GM19397 (cell line): ENCODE measurements around the gene IGFLR1.

Experiments used
- ATAC-seq: cut with Tn5 transposase; IDR thresholded peaks from one replicate; pipeline ENCODE4 v1.9.1; 2021; ENCODE audit warnings: mild to moderate bottlenecking, moderate library complexity; ENCODE audit not compliant: unreplicated experiment

IGFLR1 gene

DNA sequence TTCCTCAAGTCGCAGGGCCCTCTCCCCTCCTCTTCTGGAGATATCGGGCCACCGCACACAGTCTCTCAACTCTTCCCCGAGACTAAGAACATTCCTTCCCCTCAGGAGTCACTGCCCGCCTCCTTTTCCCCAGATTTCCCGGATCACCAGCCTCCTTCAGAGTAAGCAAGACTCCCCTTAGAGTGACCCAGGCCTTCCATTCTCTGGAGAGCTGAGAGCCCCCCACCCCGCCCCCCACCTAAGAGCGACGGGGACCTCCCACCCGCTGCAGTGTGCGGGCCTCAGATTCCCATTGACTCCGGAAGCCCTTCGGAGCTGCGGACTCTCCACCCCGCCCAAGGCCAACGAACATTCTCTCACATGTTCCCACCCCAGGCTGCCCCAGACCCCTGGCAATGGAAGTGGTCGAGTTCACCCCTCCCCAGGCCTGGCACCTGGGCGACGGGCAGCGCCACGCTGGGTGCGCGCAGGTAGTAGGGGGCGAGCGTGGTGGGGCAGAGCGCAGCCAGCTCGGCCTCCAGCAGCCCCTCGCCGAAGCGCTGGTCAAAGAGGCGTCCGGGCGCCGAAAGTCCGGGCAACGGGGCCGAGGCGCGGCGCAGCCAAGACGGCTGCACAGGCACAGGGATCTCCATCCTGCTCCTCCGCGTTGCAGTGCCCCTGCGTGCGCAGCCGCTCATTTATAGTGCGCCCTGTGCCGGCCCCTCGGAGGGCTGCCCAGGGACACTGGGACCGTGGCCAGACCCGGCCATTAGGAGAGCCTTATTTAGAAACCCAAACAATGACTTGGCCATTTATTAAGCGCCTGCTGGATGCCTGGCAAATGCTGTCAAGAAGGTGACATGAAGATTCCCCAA is 14.4 kb upstream of the IGFLR1 start, which contains the start of gene HSPB6:
Gene HSPB6 (minus strand): TSS at position 653 of the 854 bp plus-strand sequence. CDS start 21 bp downstream, at position 632.
- ATAC-seq = no peak

GRCh38 chr19:35755550-35756376 is 13.5 kb upstream of the IGFLR1 start:
- ATAC-seq = no peak

DNA sequence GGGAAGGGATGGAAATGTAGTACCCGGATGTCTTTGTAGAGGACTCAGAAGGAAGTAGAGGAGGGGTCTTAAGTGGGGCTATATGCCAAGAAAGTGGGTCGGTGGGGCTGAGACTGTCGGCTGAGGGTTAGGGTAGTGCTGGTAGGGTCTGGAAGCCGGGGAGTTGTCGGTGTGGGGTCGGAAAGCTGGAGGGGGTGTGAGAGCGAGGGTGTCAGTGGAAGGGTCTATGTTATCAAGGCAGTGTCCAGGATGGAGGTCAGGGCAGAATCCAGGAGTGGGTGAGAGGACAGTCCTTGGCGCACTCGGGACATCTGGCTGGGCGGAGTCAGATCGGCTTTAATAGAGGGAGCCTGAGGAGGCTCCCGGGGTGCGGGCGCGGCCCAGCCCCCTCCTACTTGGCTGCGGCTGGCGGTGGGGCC is 12.9 kb upstream of the IGFLR1 start:
- no peak for ATAC-seq

DNA sequence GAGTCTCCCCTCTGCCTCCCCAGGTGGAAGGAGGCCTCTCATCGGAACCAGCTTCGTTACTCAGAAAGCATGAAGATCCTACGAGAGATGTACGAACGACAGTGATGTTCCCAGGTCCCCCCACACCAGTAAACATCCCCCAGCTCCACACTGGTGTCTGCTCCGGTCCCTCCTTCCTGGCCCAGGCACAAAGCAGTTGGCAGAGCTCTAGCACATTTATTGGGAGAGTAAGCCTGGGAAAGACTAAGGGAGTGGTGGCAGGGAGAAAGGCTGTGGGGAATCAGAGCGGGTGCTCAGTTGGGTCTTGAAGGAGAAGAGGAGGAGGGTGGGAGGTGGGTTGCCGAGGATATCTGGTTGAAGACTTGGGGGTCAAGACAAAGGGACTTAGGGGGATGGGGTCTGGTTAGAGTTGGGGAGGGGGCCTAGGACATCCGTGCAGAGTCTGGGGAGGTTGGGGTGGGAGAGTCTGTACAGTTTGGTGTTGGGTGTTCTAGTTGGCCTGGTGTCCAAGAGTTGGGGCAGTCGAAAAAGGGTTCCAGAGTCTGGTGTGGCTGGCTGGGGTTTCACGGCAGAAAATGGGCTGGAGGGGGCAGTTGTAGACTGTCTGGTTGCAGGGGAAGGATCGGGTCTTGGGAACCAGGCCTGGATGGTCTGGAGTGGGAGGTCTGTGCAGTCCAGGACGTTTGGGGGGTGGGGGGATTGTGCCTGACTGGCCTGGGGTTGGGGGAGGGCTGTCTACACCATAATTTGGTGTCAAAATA is 12.3 kb upstream of the IGFLR1 start:
- no peak for ATAC-seq

GRCh38 chr19:35753634-35754369 is 11.6 kb upstream of the IGFLR1 start:
- no peak for ATAC-seq

DNA sequence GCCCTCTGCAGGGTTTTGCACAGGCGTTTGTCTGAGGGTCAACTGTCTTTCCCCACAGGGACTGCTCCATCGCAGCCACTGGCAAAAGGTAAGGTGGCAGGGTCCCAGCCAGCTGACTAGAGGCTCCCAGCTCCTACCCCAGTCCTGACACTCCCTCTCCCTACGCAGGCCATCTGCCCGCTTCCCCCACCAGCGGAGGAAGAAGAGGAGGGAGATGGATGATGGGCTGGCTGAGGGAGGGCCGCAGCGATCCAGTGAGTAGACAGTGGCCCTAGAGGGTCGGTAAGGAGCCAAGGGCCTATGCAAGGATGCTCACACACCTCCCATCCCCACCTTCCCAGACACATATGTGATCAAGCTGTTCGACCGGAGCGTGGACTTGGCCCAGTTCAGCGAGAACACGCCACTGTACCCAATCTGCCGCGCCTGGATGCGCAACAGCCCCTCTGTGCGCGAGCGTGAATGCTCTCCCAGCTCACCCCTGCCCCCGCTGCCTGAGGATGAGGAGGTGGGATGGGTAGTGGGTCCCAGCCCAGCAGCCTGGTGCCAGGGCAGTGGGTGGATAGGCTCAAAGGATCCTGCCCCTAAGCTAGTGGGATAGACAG is 10.6 kb upstream of the IGFLR1 start:
- no peak for ATAC-seq

- no peak for ATAC-seq
Measured at GRCh38 chr19:35751839-35752745, 9.8 kb upstream of the IGFLR1 start.

DNA sequence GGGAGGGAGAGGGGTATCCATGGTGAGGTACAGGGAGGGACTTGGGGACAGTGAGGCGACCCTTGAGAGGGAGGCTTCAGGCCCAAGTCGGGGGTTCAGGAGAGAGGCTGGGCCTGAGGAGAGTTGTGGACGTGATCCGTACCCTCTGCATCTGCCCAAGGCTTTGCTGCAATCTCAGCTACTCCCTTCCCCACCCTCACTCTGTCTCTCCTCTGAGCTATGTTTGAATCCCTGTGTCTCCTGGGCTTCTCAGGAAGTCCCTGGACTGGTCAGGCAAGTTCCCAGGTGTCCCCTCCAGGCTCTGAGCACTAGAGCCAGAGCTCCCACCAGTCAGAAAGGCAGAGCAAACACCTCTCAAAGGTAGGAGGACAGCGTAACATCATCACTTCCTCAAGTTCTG is 7.9 kb upstream of the IGFLR1 start:
- no peak for ATAC-seq

DNA sequence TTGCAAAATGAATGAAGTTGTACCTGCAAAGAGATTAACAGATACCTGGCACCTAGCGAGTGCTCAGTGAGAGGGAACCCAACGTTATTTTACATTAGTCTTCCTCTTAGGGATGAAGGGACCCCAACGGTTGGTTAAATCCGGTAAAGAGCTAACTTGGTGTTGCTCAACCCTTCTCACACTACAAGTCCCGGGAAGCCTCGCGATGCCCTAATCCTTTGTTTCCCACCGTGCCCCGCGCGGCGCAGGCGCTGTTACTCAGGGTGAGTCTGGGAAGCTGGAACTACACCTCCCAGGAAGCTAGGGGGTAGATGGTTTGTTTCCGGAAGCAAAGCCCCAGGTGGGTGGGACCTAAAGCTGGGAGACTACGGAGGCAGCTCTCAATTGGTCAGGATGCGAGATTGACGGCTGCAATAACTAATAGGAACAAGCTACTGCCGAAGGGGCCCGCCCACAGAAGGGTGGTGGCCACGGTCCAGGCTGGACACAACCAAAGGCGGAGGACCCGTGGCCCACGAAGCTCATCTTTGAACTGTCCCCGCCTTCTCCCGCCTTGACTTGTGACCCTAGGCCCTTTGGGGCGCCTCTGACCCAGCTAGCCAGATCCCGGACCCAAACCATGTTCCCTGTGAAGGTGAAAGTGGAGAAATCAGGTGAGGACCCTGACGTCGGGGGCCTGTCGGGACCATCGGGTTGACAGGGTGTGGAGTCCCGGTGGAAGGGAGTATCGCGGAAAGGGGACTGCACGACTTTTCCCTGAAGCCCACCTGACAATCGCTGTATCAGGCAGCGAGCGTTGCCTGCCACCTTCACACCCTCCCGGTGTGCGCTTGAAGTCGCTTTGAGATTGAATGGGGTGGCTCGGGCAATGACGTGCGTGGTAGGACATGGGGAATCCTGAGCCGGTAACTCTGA is 6.1 kb upstream of the IGFLR1 start, which contains the start of gene LIN37:
Gene LIN37 (plus strand): TSS at position 471 of the 915 bp plus-strand sequence. CDS start 149 bp downstream, at position 620.
- peak; percentile 56 for ATAC-seq

GRCh38 chr19:35746531-35746930 is 4.3 kb upstream of the IGFLR1 start:
- ATAC-seq = no peak

DNA sequence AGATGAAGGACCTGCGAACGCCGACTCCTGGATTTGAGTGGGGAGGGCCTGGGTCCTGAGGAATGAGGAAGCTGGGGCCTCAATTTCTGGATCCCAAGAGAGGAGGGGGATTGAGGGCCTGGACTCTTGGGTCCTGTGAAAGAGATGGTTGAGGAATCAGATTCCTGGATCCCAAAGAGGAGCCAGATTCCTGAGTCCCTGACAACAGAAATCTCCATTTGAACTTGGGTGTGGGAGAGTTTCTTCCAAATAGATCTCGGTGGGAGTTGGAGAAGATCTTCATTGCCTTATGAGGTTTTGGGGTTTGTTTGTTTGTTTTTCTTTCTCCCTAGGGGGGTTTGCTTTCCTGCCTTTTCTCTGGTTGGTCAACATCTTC is 3.8 kb upstream of the IGFLR1 start:
- ATAC-seq = no peak

- peak; percentile 40 for ATAC-seq
Measured at GRCh38 chr19:35745328-35746086, 3.3 kb upstream of the IGFLR1 start, which contains the start of the genes PSENEN and U2AF1L4. Gene PSENEN, plus strand, starts transcription at chr19:35745651. Its CDS starts 280 bp downstream, at chr19:35745931. Gene U2AF1L4, minus strand, starts transcription at chr19:35745418. Its CDS starts 27 bp downstream, at chr19:35745391.

GRCh38 chr19:35744430-35745327 is 2.4 kb upstream of the IGFLR1 start:
- peak; percentile 31 for ATAC-seq

DNA sequence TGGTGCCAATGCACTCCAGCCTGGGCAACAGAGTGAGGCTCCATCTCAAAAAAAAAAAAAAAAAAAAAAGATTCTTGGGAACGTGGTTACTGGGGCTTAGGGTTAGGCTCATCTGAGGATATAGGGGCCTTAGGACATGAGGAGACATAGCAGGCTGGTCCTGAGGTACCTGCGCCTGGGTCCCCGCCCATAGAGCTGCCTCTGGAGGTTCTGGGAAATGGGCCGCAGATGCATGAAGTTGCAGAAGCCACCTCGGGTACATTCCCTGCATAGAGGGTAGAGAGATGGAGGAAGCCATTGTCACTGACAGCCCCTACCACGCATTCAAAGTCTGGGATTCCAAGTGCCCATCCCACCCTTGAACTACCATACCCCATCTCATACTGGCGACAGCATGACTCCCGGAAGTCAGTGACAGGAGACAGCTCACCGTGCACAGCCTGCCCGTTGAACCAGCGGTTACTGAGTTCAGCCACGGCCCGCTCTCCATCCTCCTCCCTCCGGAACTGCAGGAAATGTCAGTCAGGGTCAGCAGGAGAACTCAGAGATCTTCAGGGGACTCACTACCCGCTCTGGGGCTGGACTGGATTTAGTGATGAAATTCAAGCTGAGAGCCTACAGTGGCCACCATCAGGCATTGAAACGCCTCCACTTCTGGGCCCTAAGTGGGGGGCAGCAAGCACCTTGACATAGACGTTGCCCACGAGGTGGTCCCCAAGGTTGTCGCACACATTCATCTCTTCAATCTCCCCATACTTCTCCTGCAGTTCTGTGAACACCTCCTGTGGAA is 1.6 kb upstream of the IGFLR1 start:
- no peak for ATAC-seq

DNA sequence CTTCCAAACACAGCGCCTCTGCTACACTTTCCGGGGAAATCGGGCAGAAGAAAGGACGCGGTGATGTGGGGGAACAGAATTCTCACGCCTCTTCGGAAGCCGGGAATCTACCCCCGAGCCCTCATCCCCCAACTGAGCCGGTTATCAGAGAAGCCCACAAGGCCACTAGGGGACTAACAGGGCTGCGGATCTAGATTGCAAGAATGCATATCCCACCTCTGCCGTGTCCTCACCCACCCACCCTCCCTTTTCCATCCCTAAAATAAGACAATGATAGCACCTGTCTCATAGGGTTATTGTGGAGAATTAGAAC is 1.1 kb downstream of the IGFLR1 start:
- ATAC-seq = no peak
